H54 (cell line): Measurements from ENCODE around the gene COQ8A.

ENCODE experiments used
- DNase-seq: peaks from one replicate; pipeline ENCODE4 v3.0.0; 2011; ENCODE audit warnings: low spot score, mixed read lengths; ENCODE audit not compliant: insufficient read length
- FAIRE-seq: peaks from 3 replicates; lab custom pipeline; 2011; peaks lifted over from hg19 to GRCh38; lab: Jason Lieb, UNC
- POLR2A ChIP-seq: IDR thresholded peaks from 2 replicates; pipeline ENCODE4 v1.6.1; 2011; ENCODE audit warnings: low read depth, mild to moderate bottlenecking, low read length

The COQ8A gene

GRCh38 chr1:226964068-226964425, 24.0 kb downstream of the COQ8A start:
- FAIRE-seq: no peak

GRCh38 chr1:226964611-226965486, 24.8 kb downstream of the COQ8A start:
- FAIRE-seq (no peak), DNase-seq (no peak)
- no peak for TF ChIP-seq POLR2A

More at GRCh38 chr1:226964068-226964425, 24.0 kb downstream of the COQ8A start:
- no peak for DNase-seq
- TF ChIP-seq POLR2A: no peak

DNA sequence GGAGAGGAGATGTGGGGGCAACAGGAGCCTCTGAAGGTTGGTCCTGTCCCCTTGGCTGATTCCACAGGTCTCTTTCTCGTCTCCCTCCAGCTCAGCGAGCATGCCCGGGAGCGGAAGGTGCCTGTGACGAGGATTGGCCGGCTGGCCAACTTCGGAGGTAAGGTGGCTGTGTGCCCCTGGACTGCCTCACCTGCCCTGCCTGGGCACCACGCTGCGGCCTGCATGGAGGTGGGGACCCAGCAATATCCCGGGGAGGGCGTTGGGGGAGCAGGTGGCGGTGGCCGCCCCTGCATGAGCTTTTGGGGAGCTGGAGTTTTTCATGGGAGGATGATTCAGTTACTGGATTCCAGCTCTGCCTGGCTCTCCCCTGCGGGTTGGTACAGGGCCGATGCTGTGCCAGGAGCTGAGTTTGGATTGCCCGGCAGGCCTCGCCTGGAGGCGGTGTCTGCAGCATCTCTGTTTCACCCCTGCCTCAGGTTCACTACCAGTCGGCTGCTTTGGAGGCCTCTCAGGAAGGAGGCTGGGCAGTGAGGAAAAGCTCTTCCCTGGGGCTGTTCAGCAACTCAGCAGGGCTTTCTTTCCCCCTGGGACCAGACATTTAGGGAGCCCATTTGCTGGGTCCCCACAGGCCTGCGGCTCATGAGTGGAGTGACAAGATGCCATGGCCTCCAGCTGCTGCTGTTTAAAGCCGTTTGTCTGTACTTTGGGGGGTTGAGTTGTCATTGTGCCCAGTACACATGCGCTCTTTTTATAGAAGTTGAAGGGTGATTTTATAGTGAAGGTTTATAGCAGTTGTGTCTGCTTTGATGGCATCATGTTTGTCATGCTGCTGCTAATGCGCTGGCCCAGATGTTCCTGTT, 25.7 kb downstream of the COQ8A start:
- no peak for TF ChIP-seq POLR2A
- FAIRE-seq (no peak), DNase-seq (no peak)

DNA sequence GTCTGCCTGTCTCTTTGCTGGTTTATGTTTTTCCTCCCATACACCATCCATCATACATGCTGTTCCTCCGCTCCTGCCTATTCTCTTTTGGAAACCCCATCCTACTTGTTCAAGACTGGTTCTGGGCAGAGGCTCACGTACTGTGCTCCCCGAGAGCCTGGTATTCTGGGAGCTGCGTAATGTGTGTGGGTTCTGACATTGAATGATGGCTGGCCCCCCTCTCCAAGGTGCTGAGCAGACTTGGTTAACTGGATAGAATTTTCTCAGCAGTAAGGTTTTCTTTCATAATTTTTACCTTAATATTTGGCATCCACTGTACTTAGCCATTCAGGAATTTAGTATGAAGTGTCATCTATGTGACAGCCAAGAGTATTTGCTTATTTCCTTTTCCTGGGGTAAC, 26.6 kb downstream of the COQ8A start:
- FAIRE-seq (no peak), DNase-seq (no peak)
- no peak for TF ChIP-seq POLR2A

- DNase-seq (no peak), FAIRE-seq (no peak)
Measured at GRCh38 chr1:226967665-226968064, 27.6 kb downstream of the COQ8A start.

DNA sequence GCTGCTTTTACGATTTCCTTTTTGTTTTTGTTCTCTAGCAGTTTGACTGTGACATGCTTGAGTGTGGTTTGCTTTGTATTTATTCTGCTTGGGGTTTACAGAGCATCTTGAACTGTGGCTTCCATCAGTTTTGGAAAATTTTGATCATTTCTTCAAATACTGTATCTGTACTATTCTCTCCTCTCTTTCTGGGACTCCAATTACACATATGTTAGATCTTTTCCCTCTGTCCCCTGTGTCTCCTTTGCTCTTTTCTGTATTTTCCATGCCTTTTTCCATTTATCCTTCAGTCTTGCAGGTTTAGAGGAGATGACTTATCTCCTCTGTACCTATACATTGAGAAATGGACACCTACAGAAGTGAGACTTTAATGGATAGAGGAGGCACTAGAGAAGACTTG, 31.7 kb downstream of the COQ8A start:
- no peak for TF ChIP-seq POLR2A
- FAIRE-seq (no peak), DNase-seq (no peak)

More at GRCh38 chr1:226967665-226968064, 27.6 kb downstream of the COQ8A start:
- no peak for TF ChIP-seq POLR2A

DNA sequence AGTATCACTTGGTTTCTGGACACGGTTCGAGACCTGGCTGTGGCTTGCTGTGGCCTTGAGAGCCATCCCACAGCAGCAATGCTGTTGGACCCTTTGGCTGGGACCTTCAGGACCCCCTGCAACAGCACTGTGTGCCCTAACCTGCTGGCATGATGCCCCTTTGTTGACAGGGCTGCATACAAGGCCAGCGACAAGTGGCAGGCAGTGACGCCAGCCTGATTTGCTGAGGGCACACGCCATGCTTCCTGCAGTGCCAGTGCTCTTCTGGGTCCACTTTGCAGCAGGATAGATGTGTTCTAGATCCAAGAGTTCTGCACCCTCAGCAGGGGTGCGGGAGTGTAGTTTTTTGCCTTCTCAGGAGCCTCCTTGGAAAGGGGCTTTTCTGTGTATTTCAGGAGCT, 32.8 kb downstream of the COQ8A start:
- FAIRE-seq (no peak), DNase-seq (no peak)
- no peak for TF ChIP-seq POLR2A

GRCh38 chr1:226973371-226973897, 33.3 kb downstream of the COQ8A start:
- FAIRE-seq (no peak), DNase-seq (no peak)
- TF ChIP-seq POLR2A: no peak

DNA sequence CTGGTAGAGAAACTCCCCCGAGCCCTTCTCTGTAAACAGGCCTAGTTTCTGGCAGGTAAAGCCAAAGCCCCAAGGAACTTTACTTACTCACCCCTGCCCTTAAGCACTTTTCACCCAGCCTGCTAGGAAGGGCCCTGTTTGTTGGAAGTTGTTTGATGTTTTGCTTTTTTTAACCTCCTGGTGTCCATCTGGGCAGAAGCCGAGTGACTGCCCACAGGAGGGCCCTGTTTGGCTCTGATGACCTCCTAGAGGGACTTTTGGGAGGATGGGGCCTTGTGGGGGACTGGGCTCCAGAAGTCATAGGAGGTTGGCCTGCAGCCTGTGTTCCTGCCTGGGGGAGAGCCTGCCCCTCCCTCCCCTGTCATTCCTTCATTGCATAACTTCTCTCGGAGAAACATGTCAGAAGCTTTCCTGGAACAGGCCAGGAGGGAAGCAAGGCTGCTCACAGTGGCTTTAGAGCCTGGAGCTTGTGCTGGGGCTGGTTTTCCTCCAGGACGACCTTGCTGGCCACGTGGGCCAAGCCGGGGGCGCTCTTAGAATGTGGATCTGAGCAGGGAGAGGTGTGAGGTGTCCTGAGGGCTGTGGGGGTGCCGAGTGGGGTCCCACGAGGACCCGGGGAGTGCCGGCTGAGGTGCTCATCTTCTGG, 33.9 kb downstream of the COQ8A start:
- no peak for DNase-seq
- FAIRE-seq: no peak
- no peak for TF ChIP-seq POLR2A

GRCh38 chr1:226974544-226975258, 34.6 kb downstream of the COQ8A start:
- FAIRE-seq (no peak), DNase-seq (no peak)
- no peak for TF ChIP-seq POLR2A

- FAIRE-seq: no peak
- no peak for DNase-seq
- no peak for TF ChIP-seq POLR2A
Measured at GRCh38 chr1:226975259-226976250, 35.5 kb downstream of the COQ8A start.

DNA sequence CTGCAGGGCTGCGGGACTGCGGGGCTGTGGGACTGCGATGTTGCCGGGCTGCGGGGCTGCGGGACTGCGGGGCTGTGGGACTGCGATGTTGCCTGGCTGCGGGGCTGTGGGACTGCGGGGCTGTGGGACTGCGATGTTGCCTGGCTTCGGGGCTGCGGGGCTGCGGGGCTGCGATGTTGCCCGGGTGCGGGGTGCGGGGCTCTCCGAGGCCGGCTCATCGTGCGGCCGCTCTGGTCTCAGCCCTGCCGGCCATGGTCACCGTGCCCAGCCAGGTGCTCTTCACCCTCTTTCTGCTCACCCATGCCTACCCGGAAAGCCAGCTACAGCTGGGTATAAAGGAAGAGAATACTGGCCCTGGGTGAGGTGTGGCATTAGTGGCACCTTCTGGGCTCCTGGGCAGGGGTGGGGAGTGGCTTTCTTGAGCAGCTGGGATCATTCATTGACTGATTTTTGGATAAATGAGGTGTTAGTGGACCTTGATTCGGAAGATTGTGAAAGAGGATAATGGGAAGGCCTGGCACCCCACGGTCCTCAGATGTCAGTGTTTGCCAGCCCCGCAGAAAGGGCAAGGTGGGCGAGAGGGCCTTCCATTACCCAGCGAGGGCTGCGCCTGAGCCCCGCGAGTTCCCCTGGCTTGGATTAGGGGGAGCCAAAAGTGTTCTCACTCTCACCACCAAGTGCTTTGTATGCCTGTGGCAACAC, 36.3 kb downstream of the COQ8A start:
- TF ChIP-seq POLR2A: no peak
- no peak for FAIRE-seq
- no peak for DNase-seq
